Measurements from ENCODE around the gene TRIM3. TPM values are rescaled to one million over a fixed set of nuclear protein-coding genes. Genes with fewer than 3 reads are reported as not detected.
A peak's percentile ranks its signal among the peaks of the same experiment; 100 is the strongest.

TRIM3 gene
- total RNA-seq, 1 donor from 2014 or later, result 128 TPM

DNA sequence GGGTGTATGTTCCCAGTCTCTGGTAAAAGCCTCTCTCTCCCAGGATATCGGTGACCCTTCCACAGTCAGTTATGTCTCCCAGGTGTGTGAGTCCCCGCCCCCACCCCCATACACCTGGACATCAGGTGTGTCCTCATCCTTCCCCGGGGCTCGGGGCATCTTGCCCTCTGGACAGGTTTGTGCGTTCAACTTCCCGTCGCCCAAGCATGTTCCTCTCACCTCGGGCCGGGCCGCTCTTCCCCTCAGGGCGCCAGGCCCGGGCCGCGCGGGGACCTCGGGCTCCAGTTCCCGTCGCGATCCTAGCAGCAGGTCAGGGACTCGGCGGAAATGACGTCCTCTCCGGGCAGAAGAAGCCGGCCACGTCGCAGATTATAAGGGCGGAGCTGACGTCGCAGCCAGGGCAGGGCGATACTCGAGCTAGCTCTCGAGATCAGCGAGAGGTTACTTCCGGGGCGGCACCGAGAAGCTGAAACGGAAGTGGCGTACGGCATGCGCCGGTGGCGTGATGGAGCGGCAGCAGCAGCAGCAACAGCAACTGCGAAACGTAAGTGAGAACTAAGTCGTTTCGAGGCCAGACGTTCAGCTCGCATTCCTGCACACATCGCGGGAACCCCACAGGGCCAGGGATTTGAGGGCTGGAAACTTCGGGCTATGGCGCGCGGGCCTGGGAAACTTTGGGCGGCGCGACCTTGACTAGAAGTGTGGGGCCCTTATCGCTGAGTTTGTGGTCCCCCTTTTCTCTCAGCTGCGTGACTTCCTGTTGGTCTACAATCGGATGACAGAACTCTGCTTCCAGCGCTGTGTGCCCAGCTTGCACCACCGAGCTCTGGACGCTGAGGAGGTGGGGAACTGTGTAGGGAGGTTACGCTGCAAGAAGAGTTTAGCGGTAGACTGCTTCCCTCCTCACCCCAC lies 7.5 kb upstream of the TRIM3 start, which contains the start of the genes ARFIP2 and TIMM10B:
ARFIP2 (minus strand) TSS at position 320 of the 912 bp plus-strand sequence. CDS start 910 bp downstream, outside the sequence.
TIMM10B (plus strand) TSS at position 490 of the 912 bp plus-strand sequence; CDS start at position 506, 16 bp downstream.
- H3K27ac Mint-ChIP-seq (ENCODE audit: unreplicated experiment), result peak within 1 kb of the TSS; percentile 91
- DNase-seq, result peak; percentile 96
- H3K4me3 Mint-ChIP-seq (ENCODE audit: unreplicated experiment), result peak within 1 kb of the TSS; percentile 96
- H3K9me3 Mint-ChIP-seq (ENCODE audit: unreplicated experiment), result peaks cover 6% of the 10 kb centered on the region
- TF ChIP-seq, protein P1, sequence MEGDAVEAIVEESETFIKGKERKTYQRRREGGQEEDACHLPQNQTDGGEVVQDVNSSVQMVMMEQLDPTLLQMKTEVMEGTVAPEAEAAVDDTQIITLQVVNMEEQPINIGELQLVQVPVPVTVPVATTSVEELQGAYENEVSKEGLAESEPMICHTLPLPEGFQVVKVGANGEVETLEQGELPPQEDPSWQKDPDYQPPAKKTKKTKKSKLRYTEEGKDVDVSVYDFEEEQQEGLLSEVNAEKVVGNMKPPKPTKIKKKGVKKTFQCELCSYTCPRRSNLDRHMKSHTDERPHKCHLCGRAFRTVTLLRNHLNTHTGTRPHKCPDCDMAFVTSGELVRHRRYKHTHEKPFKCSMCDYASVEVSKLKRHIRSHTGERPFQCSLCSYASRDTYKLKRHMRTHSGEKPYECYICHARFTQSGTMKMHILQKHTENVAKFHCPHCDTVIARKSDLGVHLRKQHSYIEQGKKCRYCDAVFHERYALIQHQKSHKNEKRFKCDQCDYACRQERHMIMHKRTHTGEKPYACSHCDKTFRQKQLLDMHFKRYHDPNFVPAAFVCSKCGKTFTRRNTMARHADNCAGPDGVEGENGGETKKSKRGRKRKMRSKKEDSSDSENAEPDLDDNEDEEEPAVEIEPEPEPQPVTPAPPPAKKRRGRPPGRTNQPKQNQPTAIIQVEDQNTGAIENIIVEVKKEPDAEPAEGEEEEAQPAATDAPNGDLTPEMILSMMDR (IDR thresholded peaks at IDR 0.05; ENCODE audit: partially characterized antibody, unreplicated experiment), result no peak
- H3K36me3 Mint-ChIP-seq (ENCODE audit: unreplicated experiment), result no peaks in the 10 kb centered on the region
- peaks cover 4% of the 10 kb centered on the region for H3K4me1 Mint-ChIP-seq (ENCODE audit: low read depth, unreplicated experiment)
- H3K27me3 Mint-ChIP-seq (ENCODE audit: unreplicated experiment), result peaks cover 7% of the 10 kb centered on the region

DNA sequence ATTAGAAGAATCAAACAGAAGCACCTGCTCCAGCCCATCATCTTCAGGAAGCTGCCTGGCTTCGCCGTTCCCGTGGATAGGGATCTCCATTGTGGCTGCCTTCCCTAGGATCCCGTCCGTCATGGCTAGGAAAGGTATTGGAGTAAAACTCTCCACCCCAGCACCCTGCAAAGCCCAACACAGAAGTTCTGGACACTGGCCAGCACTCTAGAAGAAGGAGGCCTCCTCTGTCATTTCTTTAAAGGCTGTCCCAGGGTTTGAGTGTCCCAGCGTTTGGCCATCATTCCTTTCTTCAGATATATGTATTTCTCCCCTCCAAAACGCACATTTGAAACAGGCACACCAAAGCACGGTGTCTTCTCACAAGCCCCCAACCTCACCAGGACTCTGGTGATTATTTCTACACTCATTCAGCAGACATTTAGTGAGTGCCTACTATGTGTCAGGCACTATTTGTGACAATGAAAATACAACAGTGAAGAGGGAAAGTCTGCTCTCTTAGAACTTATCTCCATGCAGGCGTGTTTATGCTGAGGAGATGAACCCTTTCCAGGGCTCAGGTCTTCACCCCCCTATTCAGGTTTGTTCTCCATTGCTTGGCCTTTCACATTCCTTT lies 6.7 kb upstream of the TRIM3 start:
- Mint-ChIP-seq H3K4me3 (ENCODE audit: unreplicated experiment) (peak overlapping the region; percentile 96), H3K4me1 (ENCODE audit: low read depth, unreplicated experiment) (peaks cover 4% of the 10 kb centered on the region), H3K27ac (ENCODE audit: unreplicated experiment) (peak overlapping the region; percentile 91), H3K9me3 (ENCODE audit: unreplicated experiment) (peaks cover 6% of the 10 kb centered on the region), H3K36me3 (ENCODE audit: unreplicated experiment) (no peaks in the 10 kb centered on the region), H3K27me3 (ENCODE audit: unreplicated experiment) (peaks cover 7% of the 10 kb centered on the region)
- DNase-seq, result no peak
- TF ChIP-seq, protein P1 (IDR thresholded peaks at IDR 0.05; ENCODE audit: partially characterized antibody, unreplicated experiment), result no peak

DNA sequence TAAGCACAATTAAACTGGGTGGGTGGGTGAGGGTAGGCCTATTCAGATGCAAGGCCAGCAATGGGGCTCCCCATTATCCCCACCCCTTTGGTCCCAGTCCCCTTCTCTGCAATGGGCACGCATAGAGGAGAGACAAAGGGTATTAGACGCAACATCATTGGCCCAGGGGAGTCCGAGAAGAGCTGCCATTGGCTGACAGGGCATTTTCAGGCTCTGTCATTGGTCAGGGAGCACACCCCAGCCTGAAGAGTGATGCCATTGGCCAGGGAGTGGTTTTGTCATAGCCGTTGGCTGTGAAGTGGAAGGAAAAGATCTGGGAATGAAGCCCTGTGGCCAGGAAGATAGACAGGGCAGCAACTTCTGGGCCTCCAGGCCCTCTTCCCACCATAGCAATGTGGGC lies 2.8 kb upstream of the TRIM3 start:
- TF ChIP-seq, protein P1 (IDR thresholded peaks at IDR 0.05; ENCODE audit: partially characterized antibody, unreplicated experiment), result no peak
- no peak overlapping the region for H3K4me3 Mint-ChIP-seq (ENCODE audit: unreplicated experiment)
- H3K36me3 Mint-ChIP-seq (ENCODE audit: unreplicated experiment), result no peaks in the 10 kb centered on the region
- DNase-seq, result no peak
- peaks cover 13% of the 10 kb centered on the region for H3K9me3 Mint-ChIP-seq (ENCODE audit: unreplicated experiment)
- H3K27ac Mint-ChIP-seq (ENCODE audit: unreplicated experiment), result no peak overlapping the region
- H3K4me1 Mint-ChIP-seq (ENCODE audit: low read depth, unreplicated experiment), result peaks cover 18% of the 10 kb centered on the region
- H3K27me3 Mint-ChIP-seq (ENCODE audit: unreplicated experiment), result peaks cover 8% of the 10 kb centered on the region

DNA sequence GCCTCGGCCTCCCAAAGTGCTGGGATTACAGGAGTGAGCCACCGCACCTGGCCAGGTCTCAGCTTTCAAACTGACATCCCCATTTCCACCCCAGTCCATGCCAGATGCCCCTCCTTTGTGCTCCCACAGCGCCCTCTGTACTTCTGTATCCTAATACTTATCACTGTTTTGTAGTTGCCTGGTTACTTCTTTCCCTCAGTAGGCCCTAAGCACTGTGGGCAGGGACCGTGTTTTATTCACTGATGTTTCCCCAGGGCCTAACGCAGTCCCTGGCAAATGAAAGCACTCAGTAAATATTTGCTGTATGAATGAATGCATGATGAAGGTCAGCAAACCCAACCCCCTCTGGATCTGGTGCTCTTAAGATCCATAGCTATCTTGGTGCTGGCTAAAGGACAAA lies 2.2 kb upstream of the TRIM3 start:
- Mint-ChIP-seq H3K9me3 (ENCODE audit: unreplicated experiment) (peaks cover 13% of the 10 kb centered on the region), H3K27ac (ENCODE audit: unreplicated experiment) (no peak overlapping the region), H3K27me3 (ENCODE audit: unreplicated experiment) (peaks cover 8% of the 10 kb centered on the region), H3K36me3 (ENCODE audit: unreplicated experiment) (no peaks in the 10 kb centered on the region), H3K4me1 (ENCODE audit: low read depth, unreplicated experiment) (peaks cover 24% of the 10 kb centered on the region), H3K4me3 (ENCODE audit: unreplicated experiment) (no peak overlapping the region)
- DNase-seq, result no peak
- TF ChIP-seq, protein P1 (IDR thresholded peaks at IDR 0.05; ENCODE audit: partially characterized antibody, unreplicated experiment), result no peak
